HepG2 (cell line): Measurements from ENCODE around the gene STOM. TPM values are rescaled to one million over a fixed set of nuclear protein-coding genes. Genes with fewer than 3 reads are reported as not detected.

Experiments
- AGO1 ChIP-seq: fragments of 200-400 bp; formaldehyde crosslinking; IDR thresholded peaks from 2 replicates; pipeline ENCODE4 v1.6.1; 2017; ENCODE audit warnings: mild to moderate bottlenecking, low read depth, low read length, moderate library complexity; ENCODE audit not compliant: poor library complexity, severe bottlenecking
- DPF2 ChIP-seq: sonication (generic); formaldehyde crosslinking; IDR thresholded peaks from 2 replicates; pipeline ENCODE4 v1.4.0; 2020; ENCODE audit warnings: mild to moderate bottlenecking, low read depth, missing genetic modification reagents, borderline replicate concordance
- GATAD1 ChIP-seq: IDR thresholded peaks from 2 replicates; pipeline ENCODE4 v1.6.1; 2016; ENCODE audit warnings: missing genetic modification reagents, missing compliant biosample characterization
- RFX5 ChIP-seq: IDR thresholded peaks from 2 replicates; pipeline ENCODE4 v1.6.1; 2011; ENCODE audit warnings: low read depth, low read length, improper control_type of control experiment
- SNAPC2 ChIP-seq: sonication (generic); formaldehyde crosslinking; IDR thresholded peaks from 2 replicates; pipeline ENCODE4 v1.8.1; 2022; ENCODE audit warnings: mild to moderate bottlenecking, missing genetic modification reagents
- SP4 ChIP-seq: sonication (generic); formaldehyde crosslinking; IDR thresholded peaks from 2 replicates; pipeline ENCODE4 v1.8.1; 2023; ENCODE audit warnings: mild to moderate bottlenecking, missing genetic modification reagents
- ZBTB1 ChIP-seq: sonication (generic); formaldehyde crosslinking; IDR thresholded peaks from 2 replicates; pipeline ENCODE4 v1.4.0; 2020; ENCODE audit warnings: missing genetic modification reagents, borderline replicate concordance
- ZNF776 ChIP-seq: sonication (generic); formaldehyde crosslinking; IDR thresholded peaks from 2 replicates; pipeline ENCODE4 v1.4.0; 2020; ENCODE audit warnings: mild to moderate bottlenecking, missing genetic modification reagents
- polyA plus RNA-seq, 8 experiments: library from polyadenylated mRNA; depleted of rRNA in 3 of 8; stranded (reverse) in 7 of 8; unstranded in 1 of 8; fragments of >200 nt; fragmentation: Illumina TruSeq in 4 of 8; extraction: Trizol in 4 of 8; gene quantifications; 2 replicates each; pipeline versions ENCODE4 v1.2.1 to v1.2.3, GENCODE V29; 2011 to 2016; ENCODE audit warnings: low read depth in 4 of 8, missing spikeins in 1 of 8, mixed read lengths in 1 of 8; ENCODE audit not compliant: insufficient read depth in 1 of 8
- total RNA-seq, 5 experiments: library from RNA; depleted of rRNA; stranded (reverse); fragments of >200 nt; fragmentation: Illumina TruSeq; extraction: Trizol; gene quantifications; 2 replicates each; pipeline ENCODE4 v1.2.3, GENCODE V29; 2016; ENCODE audit warnings: low read depth in 1 of 5
- TF ChIP-seq, protein P1 (sequence below): sonication (generic); formaldehyde crosslinking; conservative IDR thresholded peaks from 2 replicates; pipeline ENCODE4 v1.8.1; 2023; ENCODE audit warnings: missing genetic modification reagents
- TF ChIP-seq, protein P2 (sequence below): sonication (generic); formaldehyde crosslinking; IDR thresholded peaks from 2 replicates; pipeline ENCODE4 v1.4.0; 2020; ENCODE audit warnings: missing genetic modification reagents, mild to moderate bottlenecking, borderline replicate concordance
- TF ChIP-seq, protein P3 (sequence below): conservative IDR thresholded peaks from 2 replicates; pipeline ENCODE4 v1.6.1; 2018; ENCODE audit warnings: missing genetic modification reagents
- TF ChIP-seq, protein P4 (sequence below): sonication (generic); formaldehyde crosslinking; IDR thresholded peaks from 2 replicates; pipeline ENCODE4 v1.5.1; 2020; ENCODE audit warnings: mild to moderate bottlenecking, missing genetic modification reagents, borderline replicate concordance
- TF ChIP-seq, protein P5 (sequence below): sonication (generic); formaldehyde crosslinking; IDR thresholded peaks from 2 replicates; pipeline ENCODE4 v1.5.1; 2020; ENCODE audit warnings: mild to moderate bottlenecking, missing genetic modification reagents

The STOM gene
- total and polyA plus RNA-seq, 2 of the 13 experiments (the other 11 are each of a cell fraction or from before 2014, with no cell fraction given): 43.6 to 165 TPM

DNA sequence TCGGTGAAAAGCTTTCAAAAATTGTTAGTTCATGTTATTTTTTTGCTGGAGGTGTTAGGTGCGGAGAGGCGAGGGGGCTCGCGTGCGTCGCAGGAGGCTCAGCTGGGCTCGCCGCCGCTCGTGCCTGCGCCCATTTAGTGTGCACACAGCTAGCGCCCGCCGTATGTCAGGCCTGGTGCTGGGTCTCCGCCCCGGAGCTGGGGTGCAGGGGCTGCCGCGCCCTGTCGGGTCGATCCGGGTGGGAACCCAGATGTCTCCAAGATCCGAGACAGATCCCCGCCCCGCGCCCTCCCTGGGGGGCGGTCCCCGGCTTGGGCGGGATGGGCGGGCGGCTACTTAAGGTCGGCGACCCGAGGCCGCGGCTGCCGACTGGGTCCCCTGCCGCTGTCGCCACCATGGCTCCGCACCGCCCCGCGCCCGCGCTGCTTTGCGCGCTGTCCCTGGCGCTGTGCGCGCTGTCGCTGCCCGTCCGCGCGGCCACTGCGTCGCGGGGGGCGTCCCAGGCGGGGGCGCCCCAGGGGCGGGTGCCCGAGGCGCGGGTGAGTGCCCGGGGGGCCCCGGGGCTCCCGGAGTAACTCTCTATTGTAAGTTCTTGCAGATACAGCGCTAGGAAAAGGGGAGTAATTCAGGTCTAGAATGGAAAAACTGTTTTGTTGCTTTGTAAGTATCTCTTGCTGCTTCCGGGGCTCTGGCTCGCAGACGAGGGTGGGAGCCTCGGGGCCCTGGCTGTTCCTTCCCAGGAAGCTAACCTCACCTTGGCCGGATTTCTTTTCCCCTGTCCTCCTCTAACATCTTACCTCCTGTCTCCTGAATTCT is 70.4 kb downstream of the STOM start (continued):
- TF ChIP-seq, protein P1, sequence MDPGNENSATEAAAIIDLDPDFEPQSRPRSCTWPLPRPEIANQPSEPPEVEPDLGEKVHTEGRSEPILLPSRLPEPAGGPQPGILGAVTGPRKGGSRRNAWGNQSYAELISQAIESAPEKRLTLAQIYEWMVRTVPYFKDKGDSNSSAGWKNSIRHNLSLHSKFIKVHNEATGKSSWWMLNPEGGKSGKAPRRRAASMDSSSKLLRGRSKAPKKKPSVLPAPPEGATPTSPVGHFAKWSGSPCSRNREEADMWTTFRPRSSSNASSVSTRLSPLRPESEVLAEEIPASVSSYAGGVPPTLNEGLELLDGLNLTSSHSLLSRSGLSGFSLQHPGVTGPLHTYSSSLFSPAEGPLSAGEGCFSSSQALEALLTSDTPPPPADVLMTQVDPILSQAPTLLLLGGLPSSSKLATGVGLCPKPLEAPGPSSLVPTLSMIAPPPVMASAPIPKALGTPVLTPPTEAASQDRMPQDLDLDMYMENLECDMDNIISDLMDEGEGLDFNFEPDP (CRISPR knock-in tag): 0 out of 2 replicates have a peak, but pooled peaks have one; percentile 57
- TF ChIP-seq, protein P2, sequence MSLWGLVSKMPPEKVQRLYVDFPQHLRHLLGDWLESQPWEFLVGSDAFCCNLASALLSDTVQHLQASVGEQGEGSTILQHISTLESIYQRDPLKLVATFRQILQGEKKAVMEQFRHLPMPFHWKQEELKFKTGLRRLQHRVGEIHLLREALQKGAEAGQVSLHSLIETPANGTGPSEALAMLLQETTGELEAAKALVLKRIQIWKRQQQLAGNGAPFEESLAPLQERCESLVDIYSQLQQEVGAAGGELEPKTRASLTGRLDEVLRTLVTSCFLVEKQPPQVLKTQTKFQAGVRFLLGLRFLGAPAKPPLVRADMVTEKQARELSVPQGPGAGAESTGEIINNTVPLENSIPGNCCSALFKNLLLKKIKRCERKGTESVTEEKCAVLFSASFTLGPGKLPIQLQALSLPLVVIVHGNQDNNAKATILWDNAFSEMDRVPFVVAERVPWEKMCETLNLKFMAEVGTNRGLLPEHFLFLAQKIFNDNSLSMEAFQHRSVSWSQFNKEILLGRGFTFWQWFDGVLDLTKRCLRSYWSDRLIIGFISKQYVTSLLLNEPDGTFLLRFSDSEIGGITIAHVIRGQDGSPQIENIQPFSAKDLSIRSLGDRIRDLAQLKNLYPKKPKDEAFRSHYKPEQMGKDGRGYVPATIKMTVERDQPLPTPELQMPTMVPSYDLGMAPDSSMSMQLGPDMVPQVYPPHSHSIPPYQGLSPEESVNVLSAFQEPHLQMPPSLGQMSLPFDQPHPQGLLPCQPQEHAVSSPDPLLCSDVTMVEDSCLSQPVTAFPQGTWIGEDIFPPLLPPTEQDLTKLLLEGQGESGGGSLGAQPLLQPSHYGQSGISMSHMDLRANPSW (CRISPR knock-in tag): no peak
- TF ChIP-seq, protein P3, sequence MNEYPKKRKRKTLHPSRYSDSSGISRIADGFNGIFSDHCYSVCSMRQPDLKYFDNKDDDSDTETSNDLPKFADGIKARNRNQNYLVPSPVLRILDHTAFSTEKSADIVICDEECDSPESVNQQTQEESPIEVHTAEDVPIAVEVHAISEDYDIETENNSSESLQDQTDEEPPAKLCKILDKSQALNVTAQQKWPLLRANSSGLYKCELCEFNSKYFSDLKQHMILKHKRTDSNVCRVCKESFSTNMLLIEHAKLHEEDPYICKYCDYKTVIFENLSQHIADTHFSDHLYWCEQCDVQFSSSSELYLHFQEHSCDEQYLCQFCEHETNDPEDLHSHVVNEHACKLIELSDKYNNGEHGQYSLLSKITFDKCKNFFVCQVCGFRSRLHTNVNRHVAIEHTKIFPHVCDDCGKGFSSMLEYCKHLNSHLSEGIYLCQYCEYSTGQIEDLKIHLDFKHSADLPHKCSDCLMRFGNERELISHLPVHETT (CRISPR knock-in tag): peak; percentile 21; the same call in 1 of the 2 replicates
- peak; percentile 34; the same call in 1 of the 2 replicates for TF ChIP-seq GATAD1 (CRISPR knock-in tag)
- TF ChIP-seq, protein P4, sequence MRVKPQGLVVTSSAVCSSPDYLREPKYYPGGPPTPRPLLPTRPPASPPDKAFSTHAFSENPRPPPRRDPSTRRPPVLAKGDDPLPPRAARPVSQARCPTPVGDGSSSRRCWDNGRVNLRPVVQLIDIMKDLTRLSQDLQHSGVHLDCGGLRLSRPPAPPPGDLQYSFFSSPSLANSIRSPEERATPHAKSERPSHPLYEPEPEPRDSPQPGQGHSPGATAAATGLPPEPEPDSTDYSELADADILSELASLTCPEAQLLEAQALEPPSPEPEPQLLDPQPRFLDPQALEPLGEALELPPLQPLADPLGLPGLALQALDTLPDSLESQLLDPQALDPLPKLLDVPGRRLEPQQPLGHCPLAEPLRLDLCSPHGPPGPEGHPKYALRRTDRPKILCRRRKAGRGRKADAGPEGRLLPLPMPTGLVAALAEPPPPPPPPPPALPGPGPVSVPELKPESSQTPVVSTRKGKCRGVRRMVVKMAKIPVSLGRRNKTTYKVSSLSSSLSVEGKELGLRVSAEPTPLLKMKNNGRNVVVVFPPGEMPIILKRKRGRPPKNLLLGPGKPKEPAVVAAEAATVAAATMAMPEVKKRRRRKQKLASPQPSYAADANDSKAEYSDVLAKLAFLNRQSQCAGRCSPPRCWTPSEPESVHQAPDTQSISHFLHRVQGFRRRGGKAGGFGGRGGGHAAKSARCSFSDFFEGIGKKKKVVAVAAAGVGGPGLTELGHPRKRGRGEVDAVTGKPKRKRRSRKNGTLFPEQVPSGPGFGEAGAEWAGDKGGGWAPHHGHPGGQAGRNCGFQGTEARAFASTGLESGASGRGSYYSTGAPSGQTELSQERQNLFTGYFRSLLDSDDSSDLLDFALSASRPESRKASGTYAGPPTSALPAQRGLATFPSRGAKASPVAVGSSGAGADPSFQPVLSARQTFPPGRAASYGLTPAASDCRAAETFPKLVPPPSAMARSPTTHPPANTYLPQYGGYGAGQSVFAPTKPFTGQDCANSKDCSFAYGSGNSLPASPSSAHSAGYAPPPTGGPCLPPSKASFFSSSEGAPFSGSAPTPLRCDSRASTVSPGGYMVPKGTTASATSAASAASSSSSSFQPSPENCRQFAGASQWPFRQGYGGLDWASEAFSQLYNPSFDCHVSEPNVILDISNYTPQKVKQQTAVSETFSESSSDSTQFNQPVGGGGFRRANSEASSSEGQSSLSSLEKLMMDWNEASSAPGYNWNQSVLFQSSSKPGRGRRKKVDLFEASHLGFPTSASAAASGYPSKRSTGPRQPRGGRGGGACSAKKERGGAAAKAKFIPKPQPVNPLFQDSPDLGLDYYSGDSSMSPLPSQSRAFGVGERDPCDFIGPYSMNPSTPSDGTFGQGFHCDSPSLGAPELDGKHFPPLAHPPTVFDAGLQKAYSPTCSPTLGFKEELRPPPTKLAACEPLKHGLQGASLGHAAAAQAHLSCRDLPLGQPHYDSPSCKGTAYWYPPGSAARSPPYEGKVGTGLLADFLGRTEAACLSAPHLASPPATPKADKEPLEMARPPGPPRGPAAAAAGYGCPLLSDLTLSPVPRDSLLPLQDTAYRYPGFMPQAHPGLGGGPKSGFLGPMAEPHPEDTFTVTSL (CRISPR knock-in tag): 0 out of 2 replicates have a peak, but pooled peaks have one; percentile 45
- no peak for TF ChIP-seq ZBTB1 (CRISPR knock-in tag)
- TF ChIP-seq SP4: peak; percentile 71
- peak; percentile 91 for TF ChIP-seq ZNF776 (CRISPR knock-in tag)
- no peak for TF ChIP-seq RFX5
- TF ChIP-seq, protein P5, sequence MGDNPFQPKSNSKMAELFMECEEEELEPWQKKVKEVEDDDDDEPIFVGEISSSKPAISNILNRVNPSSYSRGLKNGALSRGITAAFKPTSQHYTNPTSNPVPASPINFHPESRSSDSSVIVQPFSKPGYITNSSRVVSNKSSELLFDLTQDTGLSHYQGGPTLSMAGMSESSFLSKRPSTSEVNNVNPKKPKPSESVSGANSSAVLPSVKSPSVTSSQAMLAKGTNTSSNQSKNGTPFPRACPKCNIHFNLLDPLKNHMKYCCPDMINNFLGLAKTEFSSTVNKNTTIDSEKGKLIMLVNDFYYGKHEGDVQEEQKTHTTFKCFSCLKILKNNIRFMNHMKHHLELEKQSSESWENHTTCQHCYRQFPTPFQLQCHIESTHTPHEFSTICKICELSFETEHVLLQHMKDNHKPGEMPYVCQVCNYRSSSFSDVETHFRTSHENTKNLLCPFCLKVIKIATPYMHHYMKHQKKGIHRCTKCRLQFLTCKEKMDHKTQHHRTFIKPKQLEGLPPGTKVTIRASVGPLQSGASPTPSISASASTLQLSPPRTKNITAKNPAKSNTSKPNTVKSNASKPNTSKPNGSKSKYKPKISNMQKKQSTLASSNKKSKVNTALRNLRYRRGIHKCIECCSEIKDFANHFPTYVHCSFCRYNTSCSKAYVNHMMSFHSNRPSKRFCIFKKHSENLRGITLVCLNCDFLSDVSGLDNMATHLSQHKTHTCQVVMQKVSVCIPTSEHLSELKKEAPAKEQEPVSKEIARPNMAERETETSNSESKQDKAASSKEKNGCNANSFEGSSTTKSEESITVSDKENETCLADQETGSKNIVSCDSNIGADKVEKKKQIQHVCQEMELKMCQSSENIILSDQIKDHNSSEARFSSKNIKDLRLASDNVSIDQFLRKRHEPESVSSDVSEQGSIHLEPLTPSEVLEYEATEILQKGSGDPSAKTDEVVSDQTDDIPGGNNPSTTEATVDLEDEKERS (CRISPR knock-in tag): no peak
- TF ChIP-seq AGO1: peak; percentile 41
- TF ChIP-seq DPF2: no peak
- 0 out of 2 replicates have a peak, but pooled peaks have one; percentile 30 for TF ChIP-seq SNAPC2 (CRISPR knock-in tag)
